H9 (cell line): Measurements from ENCODE around the gene RTF2. TPM values are rescaled to one million over a fixed set of nuclear protein-coding genes. Genes with fewer than 3 reads are reported as not detected.

ENCODE experiments used
- DNase-seq: peaks from one replicate; pipeline ENCODE4 v3.0.0-alpha.2; 2017
- H2AFZ ChIP-seq: one replicate; pipeline ENCODE4 v1.6.1; 2013; ENCODE audit warnings: mild to moderate bottlenecking, low read length, control low read depth, moderate library complexity
- H2AK5ac ChIP-seq: 2 replicates; pipeline ENCODE4 v1.6.1; 2013; ENCODE audit warnings: low read length, control low read depth, mixed read lengths; ENCODE audit not compliant: insufficient read length
- H2BK120ac ChIP-seq: one replicate; pipeline ENCODE4 v1.6.1; 2013; ENCODE audit warnings: low read depth, mild to moderate bottlenecking, low read length, control low read depth, inconsistent platforms; ENCODE audit not compliant: poor library complexity, severe bottlenecking
- H2BK12ac ChIP-seq: 2 replicates; pipeline ENCODE4 v1.6.1; 2013; ENCODE audit warnings: low read length, control low read depth, mixed read lengths, low read depth; ENCODE audit not compliant: insufficient read length
- H2BK15ac ChIP-seq: 2 replicates; pipeline ENCODE4 v1.6.1; 2013; ENCODE audit warnings: low read depth, low read length, control low read depth
- H2BK20ac ChIP-seq: one replicate; pipeline ENCODE4 v1.6.1; 2013; ENCODE audit warnings: low read depth, mild to moderate bottlenecking, low read length, control low read depth, inconsistent platforms; ENCODE audit not compliant: poor library complexity, severe bottlenecking
- H2BK5ac ChIP-seq: 2 replicates; pipeline ENCODE4 v1.6.1; 2013; ENCODE audit warnings: low read length, control low read depth, mixed read lengths; ENCODE audit not compliant: insufficient read length
- H3K14ac ChIP-seq: 2 replicates; pipeline ENCODE4 v1.6.1; 2013; ENCODE audit warnings: low read length, control low read depth; ENCODE audit not compliant: insufficient read depth
- H3K18ac ChIP-seq: 2 replicates; pipeline ENCODE4 v1.6.1; 2013; ENCODE audit warnings: low read depth, mild to moderate bottlenecking, mixed read lengths, low read length, control low read depth; ENCODE audit not compliant: insufficient read length
- H3K23ac ChIP-seq: 2 replicates; pipeline ENCODE4 v1.6.1; 2013; ENCODE audit warnings: low read length, control low read depth, mixed read lengths, low read depth; ENCODE audit not compliant: insufficient read length
- H3K23me2 ChIP-seq: 2 replicates; pipeline ENCODE4 v1.6.1; 2013; ENCODE audit warnings: low read depth, mild to moderate bottlenecking, mixed read lengths, low read length, control low read depth; ENCODE audit not compliant: insufficient read length, poor library complexity, severe bottlenecking
- H3K27ac ChIP-seq: 2 replicates; pipeline ENCODE4 v1.5.1; 2013; ENCODE audit warnings: low read length, control low read depth, mixed read lengths, low read depth; ENCODE audit not compliant: insufficient read length
- H3K27me3 ChIP-seq: 2 replicates; pipeline ENCODE4 v1.6.1; 2013; ENCODE audit warnings: low read length, control low read depth, inconsistent platforms; ENCODE audit not compliant: insufficient read depth
- H3K4ac ChIP-seq: 2 replicates; pipeline ENCODE4 v1.6.1; 2013; ENCODE audit warnings: low read depth, mild to moderate bottlenecking, control low read depth, inconsistent platforms, low read length, moderate library complexity
- H3K4me1 ChIP-seq: 2 replicates; pipeline ENCODE4 v1.6.1; 2013; ENCODE audit warnings: low read length, control low read depth, inconsistent platforms; ENCODE audit not compliant: insufficient read depth
- H3K4me2 ChIP-seq: 2 replicates; pipeline ENCODE4 v1.6.1; 2013; ENCODE audit warnings: low read length, control low read depth, mixed read lengths; ENCODE audit not compliant: insufficient read length, insufficient read depth
- H3K56ac ChIP-seq: 2 replicates; pipeline ENCODE4 v1.6.1; 2013; ENCODE audit warnings: low read depth, mild to moderate bottlenecking, mixed read lengths, low read length, control low read depth; ENCODE audit not compliant: insufficient read length
- H3K79me1 ChIP-seq: 2 replicates; pipeline ENCODE4 v1.6.1; 2013; ENCODE audit warnings: low read depth, mild to moderate bottlenecking, moderate library complexity, low read length, control low read depth, inconsistent platforms; ENCODE audit not compliant: insufficient read depth, poor library complexity, severe bottlenecking
- H3K79me2 ChIP-seq: 2 replicates; pipeline ENCODE4 v1.6.1; 2013; ENCODE audit warnings: low read length, control low read depth, inconsistent platforms; ENCODE audit not compliant: insufficient read depth
- H3K9ac ChIP-seq: 2 replicates; pipeline ENCODE4 v1.6.1; 2013; ENCODE audit warnings: low read length, control low read depth, mixed read lengths; ENCODE audit not compliant: insufficient read length; ENCODE audit errors: extremely low read depth
- H3K9me3 ChIP-seq: one replicate; pipeline ENCODE4 v1.6.1; 2013; ENCODE audit warnings: low read depth, low read length, inconsistent platforms; ENCODE audit not compliant: control insufficient read depth
- H3T11ph ChIP-seq: one replicate; pipeline ENCODE4 v1.6.1; 2013; ENCODE audit warnings: mild to moderate bottlenecking, low read length, control low read depth, inconsistent platforms
- H4K20me1 ChIP-seq: one replicate; pipeline ENCODE4 v1.6.1; 2013; ENCODE audit not compliant: control insufficient read depth, insufficient read length, insufficient read depth
- H4K5ac ChIP-seq: 2 replicates; pipeline ENCODE4 v1.6.1; 2013; ENCODE audit warnings: low read depth, mild to moderate bottlenecking, mixed read lengths, low read length, control low read depth; ENCODE audit not compliant: insufficient read length
- H4K8ac ChIP-seq: replicated peaks from 2 replicates; pipeline ENCODE4 v1.6.1; 2013; ENCODE audit warnings: low read length, control low read depth, mixed read lengths, low read depth; ENCODE audit not compliant: insufficient read length
- H4K91ac ChIP-seq: 2 replicates; pipeline ENCODE4 v1.6.1; 2013; ENCODE audit warnings: low read depth, mild to moderate bottlenecking, moderate library complexity, mixed read lengths, low read length, control low read depth; ENCODE audit not compliant: insufficient read length
- H3K27ac Mint-ChIP-seq, 3 experiments: 2 replicates in 2 of 3; 3 replicates in 1 of 3; pipeline ENCODE4 v1.8.0; 2020 to 2021; ENCODE audit warnings: mixed read lengths in 3 of 3, mild to moderate bottlenecking in 1 of 3, moderate library complexity in 1 of 3
- H3K27me3 Mint-ChIP-seq: 2 replicates; pipeline ENCODE4 v1.8.0; 2021; ENCODE audit warnings: low read depth, mild to moderate bottlenecking, moderate library complexity, mixed read lengths
- H3K36me3 Mint-ChIP-seq, 3 experiments: 2 replicates in 2 of 3; 3 replicates in 1 of 3; pipeline ENCODE4 v1.8.0; 2020 to 2021; ENCODE audit warnings: low read depth in 3 of 3, mixed read lengths in 3 of 3; ENCODE audit not compliant: insufficient read depth in 1 of 3
- H3K4me1 Mint-ChIP-seq, 2 experiments: 2 replicates each; pipeline ENCODE4 v1.8.0; 2020; ENCODE audit warnings: mixed read lengths in 2 of 2
- H3K4me3 Mint-ChIP-seq, 2 experiments: 2 replicates in 1 of 2; 3 replicates in 1 of 2; pipeline ENCODE4 v1.8.0; 2020 to 2021; ENCODE audit warnings: mild to moderate bottlenecking in 2 of 2, mixed read lengths in 2 of 2, moderate library complexity in 1 of 2
- H3K9me3 Mint-ChIP-seq, 2 experiments: 2 replicates in 1 of 2; 3 replicates in 1 of 2; pipeline ENCODE4 v1.8.0; 2020; ENCODE audit warnings: mild to moderate bottlenecking in 2 of 2, mixed read lengths in 2 of 2, moderate library complexity in 1 of 2
- CTCF ChIP-seq: fragments of 200-600 bp; sonication (generic); conservative IDR thresholded peaks from 3 replicates; pipeline ENCODE4 v1.8.0; 2021; ENCODE audit warnings: antibody characterized with exemption, mild to moderate bottlenecking
- WGBS: extraction: QIAGEN DNeasy Blood & Tissue Kit; methylation state at CpG from one replicate; pipeline ENCODE4 v1.1.7; 2013; ENCODE audit warnings: missing lambda C conversion rate, low lambda C conversion rate, mixed read lengths; ENCODE audit not compliant: insufficient read length; ENCODE audit errors: extremely low coverage; 5-methylcytosine and 5-hydroxymethylcytosine counted together
- total RNA-seq: library from RNA; stranded (reverse); gene quantifications from 2 replicates; pipeline ENCODE4 v1.2.1, GENCODE V29; 2021

RTF2 gene
- total RNA-seq, 1 experiment from 2014 or later = 62.6 TPM

GRCh38 chr20:56439771-56440291 lies 28.6 kb upstream of the RTF2 start:
- H2BK15ac ChIP-seq = no peak overlapping the region
- no CpG with 5 or more reads among the region's 5 CpGs for WGBS
- H2BK5ac ChIP-seq = no peak overlapping the region
- H3K18ac ChIP-seq = no peak overlapping the region
- no peak for TF ChIP-seq CTCF
- H3K27ac Mint-ChIP-seq = no peak overlapping the region
- no peak overlapping the region for H3K4ac ChIP-seq
- no peak overlapping the region for H2BK12ac ChIP-seq
- H3K4me2 ChIP-seq = no peak overlapping the region
- no peaks in the 10 kb centered on the region for H3K9me3 ChIP-seq
- DNase-seq = no peak
- no peak overlapping the region for H3K27ac ChIP-seq
- no peak overlapping the region for H2AK5ac ChIP-seq
- H3K79me1 ChIP-seq = no peaks in the 10 kb centered on the region
- H3K23me2 ChIP-seq = no peaks in the 10 kb centered on the region
- no peak overlapping the region for H3K23ac ChIP-seq
- no peak overlapping the region for H2AFZ ChIP-seq
- H3K9ac ChIP-seq = no peak overlapping the region
- H4K8ac ChIP-seq = no peak overlapping the region
- H4K20me1 ChIP-seq = no peaks in the 10 kb centered on the region
- H3K79me2 ChIP-seq = no peaks in the 10 kb centered on the region
- H3K56ac ChIP-seq = no peak overlapping the region
- no peaks in the 10 kb centered on the region for H3K27me3 ChIP-seq
- no peak overlapping the region for H2BK20ac ChIP-seq
- H3K14ac ChIP-seq = no peak overlapping the region
- peaks cover 16% of the 10 kb centered on the region for H3K27me3 Mint-ChIP-seq
- H3K4me3 Mint-ChIP-seq = no peak overlapping the region
- H3K36me3 Mint-ChIP-seq = no peaks in the 10 kb centered on the region
- no peaks in the 10 kb centered on the region; a peak in 1 of 4 replicates for H3K4me1 Mint-ChIP-seq
- no peaks in the 10 kb centered on the region for H3K4me1 ChIP-seq
- H4K91ac ChIP-seq = no peak overlapping the region
- no peak overlapping the region for H4K5ac ChIP-seq
- no peaks in the 10 kb centered on the region for H3K9me3 Mint-ChIP-seq
- no peak overlapping the region for H3T11ph ChIP-seq
- H2BK120ac ChIP-seq = no peak overlapping the region
